Ishikawa (cell line): ENCODE results near the gene AAR2.

ENCODE experiments used
- CEBPB ChIP-seq: IDR thresholded peaks from 2 replicates; pipeline ENCODE4 v1.6.1; 2012
- CREB1 ChIP-seq: IDR thresholded peaks from 2 replicates; pipeline ENCODE4 v1.6.1; 2012; ENCODE audit warnings: low read depth
- EGR1 ChIP-seq: IDR thresholded peaks from 2 replicates; pipeline ENCODE4 v1.6.1; 2012
- EP300 ChIP-seq: IDR thresholded peaks from 2 replicates; pipeline ENCODE4 v1.6.1; 2012; ENCODE audit warnings: borderline replicate concordance
- FOXM1 ChIP-seq: IDR thresholded peaks from 2 replicates; pipeline ENCODE4 v1.6.1; 2012; ENCODE audit warnings: low read depth, borderline replicate concordance
- RAD21 ChIP-seq: IDR thresholded peaks from 2 replicates; pipeline ENCODE4 v1.6.1; 2012; ENCODE audit warnings: low read depth
- TAF1 ChIP-seq: IDR thresholded peaks from 2 replicates; pipeline ENCODE4 v1.6.1; 2012; ENCODE audit warnings: low read depth, mild to moderate bottlenecking
- TEAD4 ChIP-seq: IDR thresholded peaks from 2 replicates; pipeline ENCODE4 v1.6.1; 2012
- YY1 ChIP-seq: IDR thresholded peaks from 2 replicates; pipeline ENCODE4 v1.6.1; 2012; ENCODE audit warnings: low read depth
- ZBTB7A ChIP-seq: IDR thresholded peaks from 2 replicates; pipeline ENCODE4 v1.6.1; 2012; ENCODE audit warnings: low read depth
- TF ChIP-seq, protein P1 (sequence below): IDR thresholded peaks from 2 replicates; pipeline ENCODE4 v1.6.1; 2012; ENCODE audit warnings: low read depth, mild to moderate bottlenecking
- TF ChIP-seq, protein P2 (sequence below): IDR thresholded peaks from 2 replicates; pipeline ENCODE4 v1.6.1; 2012

DNA sequence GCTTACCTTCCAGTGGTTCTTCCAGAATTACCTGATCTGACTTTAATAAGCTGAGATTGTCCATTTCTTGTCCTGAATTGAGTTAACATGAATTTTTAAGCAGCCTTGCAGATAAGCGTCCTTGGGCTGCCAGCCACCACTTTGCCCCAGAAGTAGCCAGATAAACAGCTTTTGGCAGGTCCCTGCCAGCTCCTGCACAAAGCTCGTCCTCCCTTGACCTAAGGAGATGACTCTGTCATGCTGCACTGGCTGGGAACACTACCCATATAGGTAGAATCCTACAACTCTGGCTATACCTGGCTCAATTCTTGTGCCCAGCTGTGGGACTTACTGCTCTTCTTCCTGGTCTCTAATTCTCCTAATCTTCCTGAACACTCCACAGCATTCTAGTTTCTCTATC, 39.6 kb upstream of the AAR2 start:
- no peak for TF ChIP-seq EP300
- no peak for TF ChIP-seq CREB1
- TF ChIP-seq, protein P1, sequence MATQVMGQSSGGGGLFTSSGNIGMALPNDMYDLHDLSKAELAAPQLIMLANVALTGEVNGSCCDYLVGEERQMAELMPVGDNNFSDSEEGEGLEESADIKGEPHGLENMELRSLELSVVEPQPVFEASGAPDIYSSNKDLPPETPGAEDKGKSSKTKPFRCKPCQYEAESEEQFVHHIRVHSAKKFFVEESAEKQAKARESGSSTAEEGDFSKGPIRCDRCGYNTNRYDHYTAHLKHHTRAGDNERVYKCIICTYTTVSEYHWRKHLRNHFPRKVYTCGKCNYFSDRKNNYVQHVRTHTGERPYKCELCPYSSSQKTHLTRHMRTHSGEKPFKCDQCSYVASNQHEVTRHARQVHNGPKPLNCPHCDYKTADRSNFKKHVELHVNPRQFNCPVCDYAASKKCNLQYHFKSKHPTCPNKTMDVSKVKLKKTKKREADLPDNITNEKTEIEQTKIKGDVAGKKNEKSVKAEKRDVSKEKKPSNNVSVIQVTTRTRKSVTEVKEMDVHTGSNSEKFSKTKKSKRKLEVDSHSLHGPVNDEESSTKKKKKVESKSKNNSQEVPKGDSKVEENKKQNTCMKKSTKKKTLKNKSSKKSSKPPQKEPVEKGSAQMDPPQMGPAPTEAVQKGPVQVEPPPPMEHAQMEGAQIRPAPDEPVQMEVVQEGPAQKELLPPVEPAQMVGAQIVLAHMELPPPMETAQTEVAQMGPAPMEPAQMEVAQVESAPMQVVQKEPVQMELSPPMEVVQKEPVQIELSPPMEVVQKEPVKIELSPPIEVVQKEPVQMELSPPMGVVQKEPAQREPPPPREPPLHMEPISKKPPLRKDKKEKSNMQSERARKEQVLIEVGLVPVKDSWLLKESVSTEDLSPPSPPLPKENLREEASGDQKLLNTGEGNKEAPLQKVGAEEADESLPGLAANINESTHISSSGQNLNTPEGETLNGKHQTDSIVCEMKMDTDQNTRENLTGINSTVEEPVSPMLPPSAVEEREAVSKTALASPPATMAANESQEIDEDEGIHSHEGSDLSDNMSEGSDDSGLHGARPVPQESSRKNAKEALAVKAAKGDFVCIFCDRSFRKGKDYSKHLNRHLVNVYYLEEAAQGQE = no peak
- no peak for TF ChIP-seq RAD21
- no peak for TF ChIP-seq TEAD4
- TF ChIP-seq CEBPB = no peak
- TF ChIP-seq FOXM1 = no peak
- TF ChIP-seq TAF1 = no peak
- TF ChIP-seq, protein P2, sequence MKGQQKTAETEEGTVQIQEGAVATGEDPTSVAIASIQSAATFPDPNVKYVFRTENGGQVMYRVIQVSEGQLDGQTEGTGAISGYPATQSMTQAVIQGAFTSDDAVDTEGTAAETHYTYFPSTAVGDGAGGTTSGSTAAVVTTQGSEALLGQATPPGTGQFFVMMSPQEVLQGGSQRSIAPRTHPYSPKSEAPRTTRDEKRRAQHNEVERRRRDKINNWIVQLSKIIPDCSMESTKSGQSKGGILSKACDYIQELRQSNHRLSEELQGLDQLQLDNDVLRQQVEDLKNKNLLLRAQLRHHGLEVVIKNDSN = no peak
- no peak for TF ChIP-seq YY1
- no peak for TF ChIP-seq ZBTB7A
- TF ChIP-seq EGR1 = no peak
